MM.1S (cell line): ENCODE results near the gene SNX11.

Experiments used
- CTCF ChIP-seq: fragments of 300-600 bp; sonication (generic); IDR thresholded peaks from 2 replicates; pipeline ENCODE4 v1.5.1; 2016; ENCODE audit warnings: antibody characterized with exemption, low read length, mixed read lengths
- EZH2 ChIP-seq: fragments of 300-600 bp; sonication (generic); optimal IDR thresholded peaks from 2 replicates; pipeline ENCODE3; 2017; ENCODE audit warnings: low read depth, mild to moderate bottlenecking, antibody characterized with exemption, low read length, mixed read lengths
- EZH2phosphoT487 ChIP-seq: fragments of 300-600 bp; sonication (generic); IDR thresholded peaks from 2 replicates; pipeline ENCODE4 v1.6.1; 2018; ENCODE audit warnings: antibody characterized with exemption, low read length

DNA sequence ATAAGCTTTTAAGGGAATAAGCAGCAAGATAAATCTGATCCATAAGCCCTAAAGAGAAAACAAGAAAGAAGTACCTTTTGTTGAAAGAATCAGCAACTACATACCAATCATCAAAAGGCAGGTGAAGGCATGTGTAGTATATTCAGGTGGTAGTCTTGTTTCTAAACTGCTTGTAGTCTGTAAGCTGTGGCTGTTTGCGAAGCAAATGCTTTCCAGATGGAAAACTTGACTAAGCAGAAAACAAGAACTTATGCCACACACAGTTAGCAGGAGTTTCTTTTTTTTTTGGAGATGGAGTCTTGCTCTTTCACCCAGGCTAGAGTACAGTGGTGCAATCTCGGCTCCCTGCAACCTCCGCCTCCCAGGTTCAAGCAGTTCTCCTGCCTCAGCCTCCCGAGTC, 12.0 kb upstream of the SNX11 start:
- TF ChIP-seq CTCF (no peak), EZH2 (no peak), EZH2phosphoT487 (no peak)
